ENCODE results near the gene SLC18A2. TPM values are rescaled to one million over a fixed set of nuclear protein-coding genes. Genes with fewer than 3 reads are reported as not detected.

Gene SLC18A2
- total and polyA plus RNA-seq, 2 of the 8 experiments (the other 6 are each of a cell fraction or from before 2014, with no cell fraction given) = 6.5 to 7.0 TPM

- Histone ChIP-seq H4K5ac (ENCODE audit: insufficient read length, low read depth, low read length) (no peak overlapping the region), H3K27me3 (replicated peaks in 1 of 4; ENCODE audit: control insufficient read depth in 3 of 4, extremely low read depth in 1 of 4, insufficient read depth in 3 of 4, low read length in 3 of 4) (peaks cover 2 to 24% (median 14%) of the 10 kb centered on the region in 4 experiments), H4K8ac (ENCODE audit: extremely low read depth, insufficient read depth, low read length) (no peak overlapping the region), H3K56ac (replicated peaks; ENCODE audit: insufficient read length, low read depth, low read length) (no peak overlapping the region), H2AFZ (ENCODE audit: low read length) (no peak overlapping the region), H3K27ac (ENCODE audit: low read depth, low read length) (no peak overlapping the region), H3K9ac (replicated peaks in 1 of 4; ENCODE audit: extremely low read depth in 1 of 4, low read depth in 3 of 4, low read length in 3 of 4) (no peak overlapping the region), H3K4ac (replicated peaks; ENCODE audit: insufficient read length, low read depth, low read length) (no peak overlapping the region), H3K79me1 (ENCODE audit: low read depth, low read length) (no peaks in the 10 kb centered on the region), H3K4me1 (replicated peaks in 1 of 4; ENCODE audit: control insufficient read depth in 3 of 4, insufficient read depth in 4 of 4, low read length in 3 of 4) (peaks cover 0 to 6% (median 3%) of the 10 kb centered on the region in 4 experiments; a peak in 5 of 7 replicates), H2BK15ac (ENCODE audit: low read length) (0 out of 2 replicates have a peak overlapping the region, but pooled peaks have one; percentile 61), H2BK120ac (replicated peaks; ENCODE audit: low read depth, low read length) (no peak overlapping the region), H2BK20ac (ENCODE audit: low read length) (no peak overlapping the region), H3K79me2 (ENCODE audit: control insufficient read depth in 1 of 2, insufficient read depth in 2 of 2, low read length in 2 of 2) (no peaks in the 10 kb centered on the region), H3K36me3 (ENCODE audit: control insufficient read depth in 2 of 4, insufficient read depth in 4 of 4, low read length in 3 of 4) (no peaks in the 10 kb centered on the region), H4K20me1 (replicated peaks in 1 of 2; ENCODE audit: control insufficient read depth in 1 of 2, insufficient read depth in 2 of 2, low read length in 2 of 2) (no peaks in the 10 kb centered on the region), H3K9me3 (ENCODE audit: insufficient read depth in 2 of 2, low read depth in 1 of 2, low read length in 1 of 2) (no peaks in the 10 kb centered on the region), H2BK5ac (ENCODE audit: low read depth, low read length) (no peak overlapping the region), H2AK5ac (ENCODE audit: low read depth, low read length) (no peak overlapping the region), H3K4me2 (ENCODE audit: insufficient read depth in 1 of 2, low read depth in 2 of 2, low read length in 2 of 2) (no peak overlapping the region), H2BK12ac (ENCODE audit: low read depth, low read length) (no peak overlapping the region), H4K91ac (replicated peaks; ENCODE audit: insufficient read length, low read length) (no peak overlapping the region), H3K18ac (ENCODE audit: extremely low read depth, low read length) (no peak overlapping the region), H3K4me3 (ENCODE audit: extremely low read depth in 1 of 4, insufficient read depth in 2 of 4, low read depth in 3 of 4, low read length in 4 of 4) (no peak overlapping the region), H3K23me2 (ENCODE audit: low read depth, low read length) (peaks cover 11% of the 10 kb centered on the region; the same call in 1 of the 2 replicates), H3K14ac (ENCODE audit: insufficient read length) (no peak overlapping the region), H3K23ac (ENCODE audit: insufficient read length) (no peak overlapping the region)
- DNase-seq (ENCODE audit: low read depth in 1 of 2, low spot score in 2 of 2) = no peak
- TF ChIP-seq POU5F1 (IDR thresholded peaks at IDR 0.05; ENCODE audit: low read depth, low read length) (no peak), RNF2 (IDR thresholded peaks at IDR 0.05; ENCODE audit: borderline replicate concordance, low read depth, low read length, missing control alignments, poor library complexity, severe bottlenecking) (no peak), ATF3 (IDR thresholded peaks at IDR 0.05; ENCODE audit: insufficient read depth, low read depth, low read length) (no peak)
- ChIA-PET POLR2A (ENCODE audit: partially characterized antibody) (no interaction called here), CTCF (ENCODE audit: partially characterized antibody) (interaction anchor here (1.0 to 3.0 kb wide), 5 partner anchors 12 to 204 kb away, joined by 4 to 14 read pairs (median 9); no protein-coding TSS in a partner anchor)
- no peak for FAIRE-seq
- 90% methylated on average over 8 of the region's 8 CpGs; no CpG with 5 or more reads in 1 of the 2 experiments for WGBS, 2 experiments (ENCODE audit: extremely low coverage in 1 of 2, insufficient coverage in 1 of 2, insufficient read length in 1 of 2, insufficient replicate concordance in 2 of 2, low coverage in 1 of 2, low lambda C conversion rate in 2 of 2, missing lambda C conversion rate in 1 of 2)
These were observed 1.9 kb upstream of the SLC18A2 start for GRCh38 chr10:117239051-117239450.
